IMR-90 (cell line): Measurements from ENCODE around the gene TOB2. TPM values are rescaled to one million over a fixed set of nuclear protein-coding genes. Genes with fewer than 3 reads are reported as not detected.

Experiments used
- ATAC-seq: fragments of 200-7000 bp; cut with Tn5 transposase; 2 replicates; pipeline ENCODE4 v1.9.1; 2020; ENCODE audit warnings: low read depth, mild to moderate bottlenecking, moderate library complexity
- BruUV-seq: library from RNA; stranded (reverse); fragments of 400-500 nt; replicated peaks from 2 replicates; lab custom pipeline; 2021; lab: Mats Ljungman, UMichigan
- CTCF ChIA-PET: fragments of 300-600 bp; formaldehyde crosslinking; extraction: SDS; loops from one replicate; lab custom pipeline; 2021; ENCODE audit warnings: antibody characterized with exemption; lab: Yijun Ruan, JAX
- POLR2A ChIA-PET: fragments of 300-600 bp; sonication (Branson Sonifier 250); formaldehyde crosslinking; loops from one replicate; lab custom pipeline; 2022; ENCODE audit warnings: antibody characterized with exemption; ENCODE audit not compliant: unreplicated experiment; lab: Charles Lee
- DNase-seq: peaks from one replicate; pipeline ENCODE4 v3.0.0; 2013
- H2AFZ ChIP-seq: replicated peaks from 2 replicates; pipeline ENCODE3; 2013; ENCODE audit warnings: low read length, mild to moderate bottlenecking; ENCODE audit not compliant: poor library complexity
- H2AK5ac ChIP-seq: 2 replicates; pipeline ENCODE4 v1.6.1; 2013; ENCODE audit warnings: low read depth, low read length, inconsistent platforms
- H2AK9ac ChIP-seq: replicated peaks from 2 replicates; pipeline ENCODE3; 2013; ENCODE audit warnings: mild to moderate bottlenecking, low read depth, low read length, moderate library complexity; ENCODE audit not compliant: poor library complexity
- H2BK120ac ChIP-seq: 2 replicates; pipeline ENCODE4 v1.6.1; 2013; ENCODE audit warnings: low read depth, low read length, inconsistent platforms
- H2BK15ac ChIP-seq: 3 replicates; pipeline ENCODE4 v1.6.1; 2013; ENCODE audit warnings: low read depth, low read length, inconsistent platforms
- H2BK20ac ChIP-seq: 2 replicates; pipeline ENCODE4 v1.6.1; 2013; ENCODE audit warnings: low read depth, mild to moderate bottlenecking, inconsistent platforms, low read length, moderate library complexity
- H2BK5ac ChIP-seq: 2 replicates; pipeline ENCODE4 v1.6.1; 2013; ENCODE audit warnings: mild to moderate bottlenecking, low read depth, low read length, inconsistent platforms; ENCODE audit not compliant: poor library complexity, severe bottlenecking
- H3K14ac ChIP-seq: replicated peaks from 2 replicates; pipeline ENCODE4 v1.6.1; 2013; ENCODE audit warnings: low read depth, low read length, inconsistent platforms
- H3K18ac ChIP-seq: 2 replicates; pipeline ENCODE4 v1.6.1; 2013; ENCODE audit warnings: low read depth, low read length, control low read depth
- H3K23ac ChIP-seq: 2 replicates; pipeline ENCODE4 v1.6.1; 2013; ENCODE audit warnings: low read depth, low read length, inconsistent platforms
- H3K27ac ChIP-seq: 2 replicates; pipeline ENCODE4 v1.5.1; 2013; ENCODE audit warnings: mild to moderate bottlenecking, control low read depth, low read length; ENCODE audit not compliant: insufficient read depth
- H3K27me3 ChIP-seq: 2 replicates; pipeline ENCODE4 v1.6.1; 2013; ENCODE audit warnings: low read length; ENCODE audit not compliant: control insufficient read depth, insufficient read depth
- H3K36me3 ChIP-seq: 2 replicates; pipeline ENCODE4 v1.6.1; 2013; ENCODE audit warnings: low read length, mixed read lengths; ENCODE audit not compliant: control insufficient read depth, insufficient read depth
- H3K4ac ChIP-seq: 2 replicates; pipeline ENCODE4 v1.6.1; 2013; ENCODE audit warnings: low read depth, low read length, inconsistent platforms
- H3K4me1 ChIP-seq: 2 replicates; pipeline ENCODE4 v1.6.1; 2013; ENCODE audit warnings: low read length, mixed read lengths; ENCODE audit not compliant: control insufficient read depth, insufficient read depth
- H3K4me2 ChIP-seq: 2 replicates; pipeline ENCODE4 v1.6.1; 2013; ENCODE audit warnings: low read depth, mild to moderate bottlenecking, control low read depth, low read length, moderate library complexity
- H3K4me3 ChIP-seq: 2 replicates; pipeline ENCODE4 v1.5.1; 2013; ENCODE audit warnings: low read depth, mild to moderate bottlenecking, control low read depth, low read length, moderate library complexity; ENCODE audit not compliant: insufficient read depth
- H3K56ac ChIP-seq: 2 replicates; pipeline ENCODE4 v1.6.1; 2013; ENCODE audit warnings: low read length, inconsistent platforms; ENCODE audit not compliant: insufficient read depth; ENCODE audit errors: extremely low read depth
- H3K79me1 ChIP-seq, 2 experiments: 2 replicates each; pipeline ENCODE4 v1.6.1; 2013; ENCODE audit warnings: low read length in 2 of 2, inconsistent platforms in 1 of 2, low read depth in 1 of 2
- H3K9ac ChIP-seq: 2 replicates; pipeline ENCODE4 v1.6.1; 2013; ENCODE audit warnings: low read depth, low read length, control low read depth
- H3K9me1 ChIP-seq: 2 replicates; pipeline ENCODE4 v1.6.1; 2013; ENCODE audit warnings: low read length, inconsistent platforms; ENCODE audit not compliant: insufficient read depth
- H3K9me3 ChIP-seq: 2 replicates; pipeline ENCODE4 v1.6.1; 2013; ENCODE audit warnings: low read length; ENCODE audit not compliant: control insufficient read depth, insufficient read depth
- H4K20me1 ChIP-seq: 2 replicates; pipeline ENCODE4 v1.6.1; 2013; ENCODE audit warnings: low read length, inconsistent platforms; ENCODE audit not compliant: insufficient read depth
- H4K5ac ChIP-seq: 2 replicates; pipeline ENCODE4 v1.6.1; 2013; ENCODE audit warnings: mild to moderate bottlenecking, low read depth, low read length, control low read depth
- H4K8ac ChIP-seq, 2 experiments: 2 replicates each; pipeline ENCODE4 v1.6.1; 2013; ENCODE audit warnings: low read depth in 2 of 2, low read length in 2 of 2, control low read depth in 1 of 2, inconsistent platforms in 1 of 2
- H4K91ac ChIP-seq: 2 replicates; pipeline ENCODE4 v1.6.1; 2013; ENCODE audit warnings: low read depth, low read length, inconsistent platforms; ENCODE audit not compliant: insufficient read depth
- BHLHE40 ChIP-seq: fragments of 150-350 bp; IDR thresholded peaks from 2 replicates; pipeline ENCODE4 v1.6.1; 2016; ENCODE audit warnings: mild to moderate bottlenecking, low read depth, low read length
- MAFK ChIP-seq: IDR thresholded peaks from 2 replicates; pipeline ENCODE4 v1.6.1; 2012; ENCODE audit warnings: low read depth, low read length, improper control_type of control experiment
- RAD21 ChIP-seq: IDR thresholded peaks from 2 replicates; pipeline ENCODE4 v1.6.1; 2012; ENCODE audit warnings: low read length, improper control_type of control experiment
- SMC3 ChIP-seq: fragments of 150-350 bp; IDR thresholded peaks from 2 replicates; pipeline ENCODE4 v1.6.1; 2016; ENCODE audit warnings: low read depth, mild to moderate bottlenecking, antibody characterized with exemption, low read length, moderate library complexity
- USF2 ChIP-seq: fragments of 150-350 bp; IDR thresholded peaks from 2 replicates; pipeline ENCODE4 v1.6.1; 2017; ENCODE audit warnings: mild to moderate bottlenecking, antibody characterized with exemption, low read length, low read depth
- WGBS, 2 experiments: methylation state at CpG; one replicate each; pipeline versions ENCODE4 v1.1.5 to v1.1.7; 2013; ENCODE audit warnings: missing lambda C conversion rate in 2 of 2; ENCODE audit not compliant: insufficient read length in 1 of 2; ENCODE audit errors: extremely low coverage in 2 of 2; 5-methylcytosine and 5-hydroxymethylcytosine counted together
- dilution Hi-C: fragments of 300-500 bp; cut with HindIII; formaldehyde crosslinking; loops from one replicate; pipeline ENCODE4 v1.14.3; 2018; ENCODE audit warnings: low sequenced_read_pairs; ENCODE audit not compliant: unreplicated experiment
- in situ Hi-C: fragments of 300-500 bp; cut with MboI; formaldehyde crosslinking; loops from 3 replicates; pipeline ENCODE4 v1.14.3; 2019; ENCODE audit warnings: low sequenced_read_pairs, inconsistent platforms, mixed read lengths
- intact Hi-C: fragments of 100-400 bp; cut with micrococcal nuclease; formaldehyde crosslinking; loops from 2 replicates; pipeline ENCODE4 v1.10.0; 2022
- polyA plus RNA-seq, 3 experiments: library from polyadenylated mRNA; depleted of rRNA; stranded (reverse); fragments of >200 nt; gene quantifications; 2 replicates each; pipeline ENCODE4 v1.2.3, GENCODE V29; 2012; ENCODE audit warnings: low replicate concordance in 1 of 3
- total RNA-seq: library from RNA; depleted of rRNA; stranded (reverse); fragments of >200 nt; gene quantifications from 2 replicates; pipeline ENCODE4 v1.2.3, GENCODE V29; 2012

TOB2 gene
- total and polyA plus RNA-seq, 2 of the 4 experiments (the other 2 are of a cell fraction): 17.4 to 23.3 TPM

GRCh38 chr22:41478473-41478872 is 31.9 kb upstream of the TOB2 start:
- Histone ChIP-seq H2AK9ac (no peak overlapping the region), H3K4me3 (no peak overlapping the region), H2BK5ac (no peak overlapping the region), H3K14ac (no peak overlapping the region), H2BK15ac (no peak overlapping the region), H3K79me1 (peaks cover 23 to 81% of the 10 kb centered on the region in 2 experiments), H3K18ac (no peak overlapping the region), H2BK20ac (no peak overlapping the region), H2AFZ (no peak overlapping the region), H3K27me3 (no peaks in the 10 kb centered on the region), H4K91ac (no peak overlapping the region), H2AK5ac (no peak overlapping the region), H3K36me3 (no peaks in the 10 kb centered on the region), H3K9me3 (no peaks in the 10 kb centered on the region), H4K20me1 (peaks cover 46% of the 10 kb centered on the region), H3K23ac (no peak overlapping the region), H3K4me2 (no peak overlapping the region), H3K4ac (no peak overlapping the region), H3K9me1 (peaks cover 30% of the 10 kb centered on the region), H4K5ac (no peak overlapping the region), H3K56ac (no peak overlapping the region), H3K27ac (no peak overlapping the region), H3K9ac (no peak overlapping the region), H3K4me1 (peaks cover 37% of the 10 kb centered on the region), H4K8ac (no peak overlapping the region), H2BK120ac (no peak overlapping the region)
- DNase-seq (no peak), ATAC-seq (no peak)
- in situ Hi-C loops (no loop called here), dilution Hi-C loops (no loop called here), intact Hi-C loops (no loop called here)
- BruUV-seq: no TSS peak
- no CpG with 5 or more reads among the region's 2 CpGs for WGBS, 2 experiments
- ChIA-PET CTCF (no interaction called here), POLR2A (interaction anchor here (1.5 kb wide), 1 partner anchor 10 kb away, joined by 3 read pairs; the partner anchor contains the start of gene PHF5A)
- no peak for TF ChIP-seq USF2
- no peak for TF ChIP-seq RAD21
- TF ChIP-seq BHLHE40: no peak
- TF ChIP-seq SMC3: no peak
- no peak for TF ChIP-seq MAFK
